NCI-H510A (cell line): Measurements from ENCODE around the gene OLFM4.

ENCODE experiments used
- DNase-seq: peaks from one replicate; lab custom pipeline; 2025; lab: John Stamatoyannopoulos, UW

OLFM4 gene

GRCh38 chr13:53068585-53069520 lies 40.2 kb downstream of the OLFM4 start:
- no peak for DNase-seq

GRCh38 chr13:53069800-53070199 lies 41.2 kb downstream of the OLFM4 start:
- no peak for DNase-seq

- no peak for DNase-seq
Measured at GRCh38 chr13:53073711-53074110, 45.1 kb downstream of the OLFM4 start.

GRCh38 chr13:53074114-53074513 lies 45.5 kb downstream of the OLFM4 start:
- no peak for DNase-seq

GRCh38 chr13:53075356-53076041 lies 46.9 kb downstream of the OLFM4 start:
- no peak for DNase-seq

GRCh38 chr13:53079691-53080090 lies 51.1 kb downstream of the OLFM4 start:
- DNase-seq = no peak

GRCh38 chr13:53088871-53089270 lies 60.3 kb downstream of the OLFM4 start:
- DNase-seq = no peak

- no peak for DNase-seq
Measured at GRCh38 chr13:53089951-53090350, 61.3 kb downstream of the OLFM4 start.

- no peak for DNase-seq
Measured at GRCh38 chr13:53090461-53090860, 61.8 kb downstream of the OLFM4 start.

- no peak for DNase-seq
Measured at GRCh38 chr13:53092931-53093330, 64.3 kb downstream of the OLFM4 start.

- DNase-seq = no peak
Measured at GRCh38 chr13:53098455-53098854, 69.8 kb downstream of the OLFM4 start.

GRCh38 chr13:53100394-53101063 lies 71.9 kb downstream of the OLFM4 start:
- peak; percentile 8 for DNase-seq
